HCT116 (cell line): ENCODE results near the gene SRGAP1. TPM values are rescaled to one million over a fixed set of nuclear protein-coding genes. Genes with fewer than 3 reads are reported as not detected.

ENCODE experiments used
- ATAC-seq: fragments of 200-7000 bp; cut with Tn5 transposase; 2 replicates; pipeline ENCODE4 v1.9.1; 2020; ENCODE audit warnings: mild to moderate bottlenecking, moderate library complexity
- BruUV-seq: library from RNA; stranded (reverse); fragments of 400-500 nt; replicated peaks from 2 replicates; lab custom pipeline; 2021; lab: Mats Ljungman, UMichigan
- CTCF ChIA-PET: fragments of 300-600 bp; sonication (Branson Sonifier 250); formaldehyde crosslinking; loops from one replicate; lab custom pipeline; 2021; ENCODE audit warnings: antibody characterized with exemption; lab: Charles Lee
- POLR2A ChIA-PET: fragments of 300-600, 350-600 bp; sonication (Branson Sonifier 250); formaldehyde crosslinking; loops from one replicate; lab custom pipeline; 2021; ENCODE audit warnings: antibody characterized with exemption; lab: Charles Lee
- RAD21 ChIA-PET, 2 experiments: fragments of 300-600 bp; sonication (Branson Sonifier 250); formaldehyde crosslinking; loops; one replicate each; lab custom pipeline; 2023; ENCODE audit warnings: low total read pairs in 2 of 2; ENCODE audit not compliant: uncharacterized antibody in 2 of 2, unreplicated experiment in 2 of 2, low non-redundant PET in 1 of 2; lab: Charles Lee
- DNase-seq: peaks from one replicate; pipeline ENCODE4 v3.0.0-alpha.2; 2010; ENCODE audit warnings: low read depth, low spot score
- H2AFZ ChIP-seq: fragments of 200-600 bp; shearing (Covaris generic), sonication (generic); 2 replicates; pipeline ENCODE4 v1.6.1; 2017; ENCODE audit warnings: low read depth, mixed run types, mixed read lengths, antibody characterized with exemption, low read length; ENCODE audit not compliant: poor library complexity, severe bottlenecking
- H3K27ac ChIP-seq: 2 replicates; pipeline ENCODE4 v1.5.1; 2012; ENCODE audit warnings: low read depth, low read length
- H3K27me3 ChIP-seq: fragments of 200-600 bp; sonication (generic); 2 replicates; pipeline ENCODE4 v1.6.1; 2016; ENCODE audit warnings: mixed run types, low read length, mixed read lengths; ENCODE audit not compliant: insufficient read depth
- H3K36me3 ChIP-seq, 2 experiments: fragments of 200-500 bp in 1 of 2; fragments of 200-600 bp in 1 of 2; sonication (Bioruptor generic) in 1 of 2; sonication (generic) in 1 of 2; 2 replicates each; pipeline versions ENCODE4 v1.5.1 to v1.6.1; 2014 to 2016; ENCODE audit warnings: low read length in 2 of 2, inconsistent platforms in 1 of 2, mixed read lengths in 1 of 2, mixed run types in 1 of 2; ENCODE audit not compliant: insufficient read depth in 2 of 2, control insufficient read depth in 1 of 2
- H3K4me1 ChIP-seq, 2 experiments: fragments of 200-600 bp in 1 of 2; sonication (generic) in 1 of 2; 2 replicates each; pipeline versions ENCODE4 v1.5.1 to v1.6.1; 2012 to 2017; ENCODE audit warnings: low read length in 2 of 2, inconsistent platforms in 1 of 2, mild to moderate bottlenecking in 1 of 2, mixed read lengths in 1 of 2, mixed run types in 1 of 2, moderate library complexity in 1 of 2; ENCODE audit not compliant: insufficient read depth in 2 of 2, control insufficient read depth in 1 of 2
- H3K4me2 ChIP-seq: fragments of 200-600 bp; sonication (generic); 2 replicates; pipeline ENCODE4 v1.6.1; 2017; ENCODE audit warnings: mixed run types, low read length, mixed read lengths
- H3K4me3 ChIP-seq, 2 experiments: fragments of 200-600 bp in 1 of 2; sonication (generic) in 1 of 2; replicated peaks in 1 of 2; 2 replicates each; pipeline ENCODE4 v1.5.1; 2011 to 2016; ENCODE audit warnings: low read length in 2 of 2, control low read depth in 1 of 2, low read depth in 1 of 2, mild to moderate bottlenecking in 1 of 2, mixed read lengths in 1 of 2, mixed run types in 1 of 2
- H3K79me2 ChIP-seq: fragments of 200-600 bp; sonication (generic); 2 replicates; pipeline ENCODE4 v1.6.1; 2017; ENCODE audit warnings: mild to moderate bottlenecking, mixed run types, low read length, moderate library complexity, mixed read lengths; ENCODE audit not compliant: insufficient read depth
- H3K9ac ChIP-seq: fragments of 200-600 bp; sonication (generic); 2 replicates; pipeline ENCODE4 v1.6.1; 2016; ENCODE audit warnings: low read length, mixed read lengths
- H3K9me2 ChIP-seq: fragments of 200-600 bp; sonication (generic), shearing (Covaris generic); 2 replicates; pipeline ENCODE4 v1.6.1; 2017; ENCODE audit warnings: mixed run types, mild to moderate bottlenecking, moderate library complexity; ENCODE audit not compliant: insufficient read depth
- H3K9me3 ChIP-seq, 2 experiments: fragments of 200-500 bp in 1 of 2; fragments of 200-600 bp in 1 of 2; sonication (Bioruptor generic) in 1 of 2; sonication (generic) in 1 of 2; 2 replicates each; pipeline ENCODE4 v1.6.1; 2014 to 2017; ENCODE audit warnings: low read length in 2 of 2, mixed read lengths in 2 of 2, inconsistent platforms in 1 of 2, low read depth in 1 of 2, mild to moderate bottlenecking in 1 of 2, mixed run types in 1 of 2, moderate library complexity in 1 of 2; ENCODE audit not compliant: control insufficient read depth in 1 of 2, insufficient read depth in 1 of 2
- H4K20me1 ChIP-seq: fragments of 200-600 bp; sonication (generic), shearing (Covaris generic); 2 replicates; pipeline ENCODE4 v1.6.1; 2017; ENCODE audit warnings: mixed run types, mild to moderate bottlenecking, moderate library complexity; ENCODE audit not compliant: insufficient read depth
- ATF3 ChIP-seq: IDR thresholded peaks from 2 replicates; pipeline ENCODE4 v1.6.1; 2012
- CBX3 ChIP-seq: IDR thresholded peaks from 2 replicates; pipeline ENCODE4 v1.6.1; 2012; ENCODE audit warnings: low read depth
- CEBPB ChIP-seq: IDR thresholded peaks from 2 replicates; pipeline ENCODE4 v1.6.1; 2012; ENCODE audit warnings: low read depth
- CTCF ChIP-seq, 3 experiments: fragments of 200-600 bp in 1 of 3; sonication (generic) in 1 of 3; IDR thresholded peaks in 2 of 3; conservative IDR thresholded peaks in 1 of 3; 2 replicates each; pipeline ENCODE4 v1.5.1; 2012 to 2017; ENCODE audit warnings: low read depth in 2 of 3, low read length in 2 of 3, antibody characterized with exemption in 1 of 3, borderline replicate concordance in 1 of 3, control low read depth in 1 of 3, mild to moderate bottlenecking in 1 of 3, mixed read lengths in 1 of 3, mixed run types in 1 of 3, moderate library complexity in 1 of 3; ENCODE audit not compliant: insufficient read depth in 1 of 3
- ELF1 ChIP-seq: IDR thresholded peaks from 2 replicates; pipeline ENCODE4 v1.6.1; 2012; ENCODE audit warnings: low read depth, borderline replicate concordance
- EZH2 ChIP-seq: fragments of 200-600 bp; sonication (generic); IDR thresholded peaks from 2 replicates; pipeline ENCODE4 v1.6.1; 2017; ENCODE audit warnings: antibody characterized with exemption, mixed run types
- FOSL1 ChIP-seq: IDR thresholded peaks from 2 replicates; pipeline ENCODE4 v1.6.1; 2012; ENCODE audit warnings: low read depth
- MAX ChIP-seq: IDR thresholded peaks from 2 replicates; pipeline ENCODE4 v1.6.1; 2012
- POLR2A ChIP-seq: IDR thresholded peaks from 2 replicates; pipeline ENCODE4 v1.7.0; 2011; ENCODE audit warnings: borderline replicate concordance; ENCODE audit not compliant: insufficient read depth, insufficient read length; ENCODE audit errors: extremely low read depth
- POLR2AphosphoS5 ChIP-seq: IDR thresholded peaks from 2 replicates; pipeline ENCODE4 v1.6.1; 2011; ENCODE audit warnings: mild to moderate bottlenecking, low read depth, low read length, moderate library complexity
- REST ChIP-seq: IDR thresholded peaks from 2 replicates; pipeline ENCODE4 v1.6.1; 2012; ENCODE audit warnings: low read depth
- SIN3A ChIP-seq: IDR thresholded peaks from 2 replicates; pipeline ENCODE4 v1.6.1; 2012; ENCODE audit warnings: low read depth
- SP1 ChIP-seq: IDR thresholded peaks from 2 replicates; pipeline ENCODE4 v1.6.1; 2012; ENCODE audit warnings: low read depth
- SRF ChIP-seq: IDR thresholded peaks from 2 replicates; pipeline ENCODE4 v1.6.1; 2012; ENCODE audit warnings: low read depth
- YY1 ChIP-seq: IDR thresholded peaks from 2 replicates; pipeline ENCODE4 v1.6.1; 2011; ENCODE audit warnings: low read length, low read depth, moderate library complexity, mild to moderate bottlenecking; ENCODE audit not compliant: insufficient replicate concordance; ENCODE audit errors: extremely low read depth
- ZBTB33 ChIP-seq: IDR thresholded peaks from 2 replicates; pipeline ENCODE4 v1.6.1; 2011; ENCODE audit warnings: mild to moderate bottlenecking, low read length, moderate library complexity; ENCODE audit not compliant: insufficient replicate concordance; ENCODE audit errors: extremely low read depth
- ZFX ChIP-seq: fragments of 450-650 bp; IDR thresholded peaks from 2 replicates; pipeline ENCODE4 v1.6.1; 2017
- ZNF274 ChIP-seq: fragments of 200-500 bp; sonication (Bioruptor generic); IDR thresholded peaks from 2 replicates; pipeline ENCODE4 v1.6.1; 2014; ENCODE audit warnings: mild to moderate bottlenecking, low read depth, low read length, inconsistent platforms
- intact Hi-C: fragments of 100-400 bp; cut with micrococcal nuclease; formaldehyde crosslinking; loops from 2 replicates; pipeline ENCODE4 v1.10.0; 2022
- total RNA-seq: library from RNA; stranded (reverse); gene quantifications from one replicate; pipeline ENCODE4 v1.2.1, GENCODE V29; 2021; ENCODE audit not compliant: unreplicated experiment

SRGAP1 gene
- total RNA-seq, 1 experiment from 2014 or later = 16.6 TPM

- BruUV-seq = no TSS peak
- Histone ChIP-seq H3K4me2 (no peak overlapping the region), H3K9me2 (no peaks in the 10 kb centered on the region), H3K4me1 (no peaks in the 10 kb centered on the region), H4K20me1 (no peaks in the 10 kb centered on the region), H2AFZ (no peak overlapping the region), H3K4me3 (no peak overlapping the region), H3K79me2 (no peaks in the 10 kb centered on the region), H3K27me3 (no peaks in the 10 kb centered on the region), H3K9ac (no peak overlapping the region), H3K36me3 (no peaks in the 10 kb centered on the region), H3K9me3 (no peaks in the 10 kb centered on the region), H3K27ac (no peak overlapping the region)
- TF ChIP-seq YY1 (no peak), REST (no peak), ZBTB33 (no peak), POLR2AphosphoS5 (no peak), SP1 (no peak), MAX (no peak), CBX3 (no peak), SIN3A (no peak), EZH2 (no peak), SRF (no peak), POLR2A (no peak), ELF1 (no peak), CTCF (IDR thresholded peaks at IDR 0.05 in 2 of 3, conservative IDR thresholded peaks at IDR 0.05 in 1 of 3; ENCODE audit: borderline replicate concordance in 1 of 3, insufficient read depth in 1 of 3, low read depth in 2 of 3, low read length in 2 of 3) (no peak), ZFX (no peak), ATF3 (no peak), CEBPB (no peak), FOSL1 (no peak), ZNF274 (no peak)
- CTCF ChIA-PET = no interaction called here
- RAD21 ChIA-PET = no interaction called here
- POLR2A ChIA-PET = no interaction called here
- ATAC-seq = no peak
- DNase-seq = no peak
- intact Hi-C loops = no loop called here
Observed at GRCh38 chr12:63815482-63815852, 29.0 kb upstream of the SRGAP1 start.
